Measurements from ENCODE around the gene BST1.

The BST1 gene

GRCh38 chr4:15676899-15677298, 26.0 kb upstream of the BST1 start:
- Histone ChIP-seq H3K4me3 (ENCODE audit: low read length) (no peak overlapping the region), H3K9ac (ENCODE audit: low read depth, low read length) (no peak overlapping the region), H3K27me3 (ENCODE audit: insufficient read depth, low read length) (no peaks in the 10 kb centered on the region), H3K9me3 (ENCODE audit: insufficient read depth, low read depth, low read length) (no peaks in the 10 kb centered on the region), H3K36me3 (ENCODE audit: insufficient read depth, low read length) (peaks cover 17% of the 10 kb centered on the region; the same call in 1 of the 2 replicates), H3K27ac (ENCODE audit: low read depth, low read length) (no peak overlapping the region), H3K4me1 (ENCODE audit: insufficient read depth, low read length) (peaks cover 21% of the 10 kb centered on the region)
- WGBS = 97% methylated on average over 4 of the region's 6 CpGs

- WGBS = 87% methylated on average over 2 of the region's 2 CpGs
- peaks cover 23% of the 10 kb centered on the region for H3K4me1 ChIP-seq (ENCODE audit: insufficient read depth, low read length)
- no peaks in the 10 kb centered on the region for H3K27me3 ChIP-seq (ENCODE audit: insufficient read depth, low read length)
- peaks cover 11% of the 10 kb centered on the region; the same call in 1 of the 2 replicates for H3K36me3 ChIP-seq (ENCODE audit: insufficient read depth, low read length)
- H3K4me3 ChIP-seq (ENCODE audit: low read length) = no peak overlapping the region; the same call in 1 of the 2 replicates
- H3K9me3 ChIP-seq (ENCODE audit: insufficient read depth, low read depth, low read length) = no peaks in the 10 kb centered on the region
- H3K9ac ChIP-seq (ENCODE audit: low read depth, low read length) = no peak overlapping the region
- peak overlapping the region; percentile 3; the same call in 1 of the 2 replicates for H3K27ac ChIP-seq (ENCODE audit: low read depth, low read length)
These were observed 25.3 kb upstream of the BST1 start for GRCh38 chr4:15677507-15677988.

GRCh38 chr4:15681067-15681371, 21.8 kb upstream of the BST1 start:
- Histone ChIP-seq H3K9ac (ENCODE audit: low read depth, low read length) (peak overlapping the region; percentile 96), H3K36me3 (ENCODE audit: insufficient read depth, low read length) (peaks cover 17% of the 10 kb centered on the region), H3K9me3 (ENCODE audit: insufficient read depth, low read depth, low read length) (no peaks in the 10 kb centered on the region), H3K27ac (ENCODE audit: low read depth, low read length) (peak overlapping the region; percentile 98), H3K4me3 (ENCODE audit: low read length) (peak overlapping the region; percentile 87), H3K27me3 (ENCODE audit: insufficient read depth, low read length) (no peaks in the 10 kb centered on the region), H3K4me1 (ENCODE audit: insufficient read depth, low read length) (peaks cover 51% of the 10 kb centered on the region)
- WGBS = under 1% methylated on average over 14 of the region's 14 CpGs

GRCh38 chr4:15681372-15682241, 21.3 kb upstream of the BST1 start, which contains the start of gene FAM200B:
Gene FAM200B, plus strand, starts transcription at chr4:15681827. Its CDS starts 5,151 bp downstream, at chr4:15686978.
- Histone ChIP-seq H3K27me3 (ENCODE audit: insufficient read depth, low read length) (no peaks in the 10 kb centered on the region), H3K4me3 (ENCODE audit: low read length) (peak within 1 kb of the TSS; percentile 87), H3K9ac (ENCODE audit: low read depth, low read length) (peak within 1 kb of the TSS; percentile 96), H3K9me3 (ENCODE audit: insufficient read depth, low read depth, low read length) (no peaks in the 10 kb centered on the region), H3K27ac (ENCODE audit: low read depth, low read length) (peak within 1 kb of the TSS; percentile 98), H3K4me1 (ENCODE audit: insufficient read depth, low read length) (peaks cover 51% of the 10 kb centered on the region), H3K36me3 (ENCODE audit: insufficient read depth, low read length) (peaks cover 23% of the 10 kb centered on the region)
- WGBS = under 1% methylated on average over 56 of the region's 56 CpGs

- H3K4me1 ChIP-seq (ENCODE audit: insufficient read depth, low read length) = peaks cover 49% of the 10 kb centered on the region
- H3K36me3 ChIP-seq (ENCODE audit: insufficient read depth, low read length) = peaks cover 32% of the 10 kb centered on the region
- H3K9ac ChIP-seq (ENCODE audit: low read depth, low read length) = peak overlapping the region; percentile 96
- peak overlapping the region; percentile 87 for H3K4me3 ChIP-seq (ENCODE audit: low read length)
- H3K9me3 ChIP-seq (ENCODE audit: insufficient read depth, low read depth, low read length) = no peaks in the 10 kb centered on the region
- 54% methylated on average over 4 of the region's 6 CpGs for WGBS
- H3K27ac ChIP-seq (ENCODE audit: low read depth, low read length) = peak overlapping the region; percentile 97
- H3K27me3 ChIP-seq (ENCODE audit: insufficient read depth, low read length) = no peaks in the 10 kb centered on the region
These were observed 20.4 kb upstream of the BST1 start for GRCh38 chr4:15682242-15683142.

GRCh38 chr4:15683143-15683495, 19.7 kb upstream of the BST1 start:
- WGBS = 88% methylated on average over 1 of the region's 2 CpGs
- Histone ChIP-seq H3K36me3 (ENCODE audit: insufficient read depth, low read length) (peaks cover 38% of the 10 kb centered on the region), H3K9me3 (ENCODE audit: insufficient read depth, low read depth, low read length) (no peaks in the 10 kb centered on the region), H3K9ac (ENCODE audit: low read depth, low read length) (peak overlapping the region; percentile 96; the same call in 1 of the 2 replicates), H3K4me3 (ENCODE audit: low read length) (peak overlapping the region; percentile 87), H3K4me1 (ENCODE audit: insufficient read depth, low read length) (peaks cover 43% of the 10 kb centered on the region), H3K27ac (ENCODE audit: low read depth, low read length) (peak overlapping the region; percentile 97; the same call in 1 of the 2 replicates), H3K27me3 (ENCODE audit: insufficient read depth, low read length) (no peaks in the 10 kb centered on the region)

GRCh38 chr4:15684498-15684897, 18.4 kb upstream of the BST1 start:
- H3K27ac ChIP-seq (ENCODE audit: low read depth, low read length) = peak overlapping the region; percentile 88
- H3K36me3 ChIP-seq (ENCODE audit: insufficient read depth, low read length) = peaks cover 52% of the 10 kb centered on the region

GRCh38 chr4:15688051-15688450, 14.8 kb upstream of the BST1 start:
- H3K36me3 ChIP-seq (ENCODE audit: insufficient read depth, low read length) = peaks cover 53% of the 10 kb centered on the region
- H3K4me1 ChIP-seq (ENCODE audit: insufficient read depth, low read length) = peaks cover 52% of the 10 kb centered on the region
- H3K4me3 ChIP-seq (ENCODE audit: low read length) = no peak overlapping the region
- H3K27me3 ChIP-seq (ENCODE audit: insufficient read depth, low read length) = no peaks in the 10 kb centered on the region
- no peaks in the 10 kb centered on the region for H3K9me3 ChIP-seq (ENCODE audit: insufficient read depth, low read depth, low read length)
- WGBS = 95% methylated on average over 5 of the region's 5 CpGs
- H3K27ac ChIP-seq (ENCODE audit: low read depth, low read length) = no peak overlapping the region
- H3K9ac ChIP-seq (ENCODE audit: low read depth, low read length) = no peak overlapping the region

More at GRCh38 chr4:15684498-15684897, 18.4 kb upstream of the BST1 start:
- Histone ChIP-seq H3K9ac (ENCODE audit: low read depth, low read length) (peak overlapping the region; percentile 50), H3K9me3 (ENCODE audit: insufficient read depth, low read depth, low read length) (no peaks in the 10 kb centered on the region), H3K4me1 (ENCODE audit: insufficient read depth, low read length) (peaks cover 37% of the 10 kb centered on the region), H3K4me3 (ENCODE audit: low read length) (peak overlapping the region; percentile 87), H3K27me3 (ENCODE audit: insufficient read depth, low read length) (no peaks in the 10 kb centered on the region)
- 22% methylated on average over 1 of the region's 1 CpG for WGBS

GRCh38 chr4:15689540-15689939, 13.3 kb upstream of the BST1 start:
- Histone ChIP-seq H3K4me1 (ENCODE audit: insufficient read depth, low read length) (peaks cover 44% of the 10 kb centered on the region), H3K9me3 (ENCODE audit: insufficient read depth, low read depth, low read length) (peaks cover 11% of the 10 kb centered on the region), H3K27me3 (ENCODE audit: insufficient read depth, low read length) (no peaks in the 10 kb centered on the region), H3K9ac (ENCODE audit: low read depth, low read length) (peak overlapping the region; percentile 63; the same call in 1 of the 2 replicates), H3K36me3 (ENCODE audit: insufficient read depth, low read length) (peaks cover 47% of the 10 kb centered on the region), H3K27ac (ENCODE audit: low read depth, low read length) (peak overlapping the region; percentile 77), H3K4me3 (ENCODE audit: low read length) (no peak overlapping the region)
- 96% methylated on average over 2 of the region's 2 CpGs for WGBS

- WGBS = 43% methylated on average over 5 of the region's 7 CpGs
- H3K4me3 ChIP-seq (ENCODE audit: low read length) = no peak overlapping the region
- H3K27ac ChIP-seq (ENCODE audit: low read depth, low read length) = peak overlapping the region; percentile 77
- H3K9me3 ChIP-seq (ENCODE audit: insufficient read depth, low read depth, low read length) = peaks cover 11% of the 10 kb centered on the region
- peak overlapping the region; percentile 63; the same call in 1 of the 2 replicates for H3K9ac ChIP-seq (ENCODE audit: low read depth, low read length)
- H3K27me3 ChIP-seq (ENCODE audit: insufficient read depth, low read length) = no peaks in the 10 kb centered on the region
- peaks cover 42% of the 10 kb centered on the region for H3K36me3 ChIP-seq (ENCODE audit: insufficient read depth, low read length)
- H3K4me1 ChIP-seq (ENCODE audit: insufficient read depth, low read length) = peaks cover 44% of the 10 kb centered on the region
These were observed 12.7 kb upstream of the BST1 start for GRCh38 chr4:15690020-15690809.

Data from HUES64 (cell line).